Fibroblast of the aortic adventitia (primary cell): ENCODE results near the gene CYP2W1. TPM values are rescaled to one million over a fixed set of nuclear protein-coding genes. Genes with fewer than 3 reads are reported as not detected.

Experiments used
- DNase-seq: peaks from one replicate; pipeline ENCODE4 v3.0.0-alpha.2; 2010; ENCODE audit warnings: low read depth
- H3K4me3 ChIP-seq: 2 replicates; pipeline ENCODE4 v1.5.1; 2011; ENCODE audit warnings: low read depth, mild to moderate bottlenecking, control low read depth, low read length, moderate library complexity
- total RNA-seq: library from RNA; depleted of rRNA; stranded (reverse); fragments of >200 nt; gene quantifications from 2 replicates; pipeline ENCODE4 v1.2.3, GENCODE V29; 2012; ENCODE audit warnings: low replicate concordance
- TF ChIP-seq, protein P1 (sequence below): IDR thresholded peaks from 2 replicates; pipeline ENCODE4 v1.5.1; 2011; ENCODE audit warnings: mild to moderate bottlenecking, low read length, control low read depth, inconsistent platforms; ENCODE audit not compliant: insufficient read depth

Gene CYP2W1
- total RNA-seq, 1 donor: not detected

DNA sequence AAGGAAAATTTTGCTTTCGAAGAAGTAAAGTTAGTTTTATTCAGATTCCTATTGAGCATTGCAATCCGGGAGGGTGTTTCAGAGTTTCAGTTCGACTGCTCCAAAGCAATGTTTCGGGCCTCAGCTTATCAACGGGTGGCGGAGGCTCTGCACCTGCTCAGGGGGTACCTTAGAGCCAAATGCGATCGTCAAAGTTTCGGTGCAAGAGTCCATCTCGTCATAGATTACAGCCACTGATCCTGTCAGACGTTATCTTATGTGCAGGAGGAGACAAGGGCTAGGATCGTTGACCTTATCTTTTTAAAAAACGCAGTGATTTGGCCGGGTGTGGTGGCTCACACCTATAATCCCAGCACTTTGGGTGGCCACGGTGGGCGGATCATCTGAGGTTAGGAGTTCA lies 3.8 kb upstream of the CYP2W1 start:
- TF ChIP-seq, protein P1, sequence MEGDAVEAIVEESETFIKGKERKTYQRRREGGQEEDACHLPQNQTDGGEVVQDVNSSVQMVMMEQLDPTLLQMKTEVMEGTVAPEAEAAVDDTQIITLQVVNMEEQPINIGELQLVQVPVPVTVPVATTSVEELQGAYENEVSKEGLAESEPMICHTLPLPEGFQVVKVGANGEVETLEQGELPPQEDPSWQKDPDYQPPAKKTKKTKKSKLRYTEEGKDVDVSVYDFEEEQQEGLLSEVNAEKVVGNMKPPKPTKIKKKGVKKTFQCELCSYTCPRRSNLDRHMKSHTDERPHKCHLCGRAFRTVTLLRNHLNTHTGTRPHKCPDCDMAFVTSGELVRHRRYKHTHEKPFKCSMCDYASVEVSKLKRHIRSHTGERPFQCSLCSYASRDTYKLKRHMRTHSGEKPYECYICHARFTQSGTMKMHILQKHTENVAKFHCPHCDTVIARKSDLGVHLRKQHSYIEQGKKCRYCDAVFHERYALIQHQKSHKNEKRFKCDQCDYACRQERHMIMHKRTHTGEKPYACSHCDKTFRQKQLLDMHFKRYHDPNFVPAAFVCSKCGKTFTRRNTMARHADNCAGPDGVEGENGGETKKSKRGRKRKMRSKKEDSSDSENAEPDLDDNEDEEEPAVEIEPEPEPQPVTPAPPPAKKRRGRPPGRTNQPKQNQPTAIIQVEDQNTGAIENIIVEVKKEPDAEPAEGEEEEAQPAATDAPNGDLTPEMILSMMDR: no peak
- no peak for DNase-seq
- no peak overlapping the region for H3K4me3 ChIP-seq

DNA sequence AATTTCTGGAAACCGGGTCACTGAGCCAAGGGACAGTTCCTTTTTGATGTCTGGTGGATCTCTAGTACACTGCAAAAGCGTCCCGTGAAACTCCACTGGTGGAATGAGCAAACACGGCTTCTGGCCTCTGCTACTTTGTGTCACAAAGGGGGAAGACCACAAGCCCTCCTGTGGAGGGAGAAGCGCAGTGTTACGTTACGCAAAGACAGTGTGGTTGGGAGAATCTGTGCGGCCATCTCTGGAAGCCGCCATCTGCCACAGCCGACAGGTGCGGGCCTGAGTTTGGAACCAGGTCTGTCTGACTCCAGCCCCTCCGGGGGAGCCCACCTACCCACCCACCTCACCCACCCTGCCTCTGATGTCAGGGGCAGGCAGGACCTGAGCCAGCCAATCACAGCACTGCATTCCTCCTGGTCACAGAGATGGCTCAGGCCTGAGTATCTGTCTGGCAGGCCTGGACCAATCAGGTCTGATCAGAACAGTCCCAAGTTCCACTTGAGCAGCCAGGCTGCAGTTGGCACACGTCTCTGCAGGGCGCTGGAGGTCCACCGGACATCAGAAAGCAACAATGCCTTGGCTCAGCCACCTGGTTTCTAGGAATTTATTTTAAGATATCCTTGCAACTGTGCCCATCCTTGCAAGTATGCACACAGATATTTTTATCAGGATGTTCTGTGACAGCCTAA lies 3.0 kb upstream of the CYP2W1 start:
- no peak overlapping the region for H3K4me3 ChIP-seq
- TF ChIP-seq, protein P1: no peak
- peak; percentile 16 for DNase-seq

DNA sequence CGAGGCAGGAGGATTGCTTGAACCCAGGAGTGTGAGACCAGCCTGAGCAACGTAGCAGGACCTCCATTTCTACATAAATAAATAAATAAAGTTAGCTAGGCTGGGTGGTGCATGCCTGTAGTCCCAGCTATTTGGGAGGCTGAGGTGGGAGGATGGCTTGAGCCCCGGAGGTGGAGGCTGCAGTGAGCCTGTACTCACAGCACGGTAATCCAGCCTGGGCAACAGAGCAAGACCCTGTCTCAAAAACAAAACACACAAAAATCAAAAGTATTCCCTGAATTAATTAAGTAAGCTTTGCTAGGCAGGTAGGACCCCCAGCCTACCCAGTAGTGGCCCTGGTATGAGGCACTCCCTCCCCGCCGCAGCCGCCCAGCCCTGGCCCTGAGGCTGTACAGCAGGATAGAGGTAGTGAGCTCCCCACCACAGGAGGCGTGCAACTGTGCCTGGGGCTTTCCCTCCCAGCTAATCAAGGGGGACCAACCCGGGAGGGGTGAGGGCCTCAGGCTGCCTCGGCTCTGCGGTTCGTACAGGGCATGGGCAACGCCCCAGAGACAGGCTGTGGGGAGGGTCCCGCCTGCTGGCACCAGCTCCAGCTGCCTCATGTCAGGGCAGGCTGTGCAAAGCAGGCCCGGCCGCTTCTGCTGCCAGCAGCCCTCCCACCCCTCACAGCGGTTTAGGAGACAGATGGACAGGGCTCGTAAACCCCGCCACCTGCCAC lies 1.0 kb upstream of the CYP2W1 start:
- DNase-seq: no peak
- H3K4me3 ChIP-seq: no peak overlapping the region
- TF ChIP-seq, protein P1: no peak

- H3K4me3 ChIP-seq: no peak overlapping the region
- TF ChIP-seq, protein P1: no peak
- no peak for DNase-seq
Measured at GRCh38 chr7:982511-983003, 424 bp upstream of the CYP2W1 start.

DNA sequence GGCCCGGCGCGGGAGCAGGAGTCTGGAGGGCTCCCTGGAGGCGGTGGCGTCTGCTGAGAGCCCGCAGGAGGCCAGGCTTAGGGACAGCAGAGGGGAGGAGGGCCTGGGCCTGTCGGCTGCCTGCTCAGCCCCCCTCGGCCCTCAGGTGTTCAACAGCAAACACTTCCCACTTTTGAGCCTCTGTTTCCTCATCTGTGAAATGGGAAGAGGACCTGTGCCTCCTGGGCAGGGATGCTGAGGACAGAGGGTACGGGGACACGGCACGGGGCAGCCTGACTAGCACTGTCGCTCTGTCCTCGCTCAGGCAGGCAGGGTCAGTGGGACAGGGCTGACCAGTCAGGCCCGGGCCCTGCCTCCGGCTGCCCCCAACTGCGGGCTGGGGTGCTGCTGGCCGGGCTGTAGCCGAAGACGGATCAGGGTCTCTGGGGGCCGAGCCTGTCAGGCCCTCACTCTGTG lies 663 bp downstream of the CYP2W1 start:
- no peak overlapping the region for H3K4me3 ChIP-seq
- no peak for DNase-seq
- TF ChIP-seq, protein P1: no peak

DNA sequence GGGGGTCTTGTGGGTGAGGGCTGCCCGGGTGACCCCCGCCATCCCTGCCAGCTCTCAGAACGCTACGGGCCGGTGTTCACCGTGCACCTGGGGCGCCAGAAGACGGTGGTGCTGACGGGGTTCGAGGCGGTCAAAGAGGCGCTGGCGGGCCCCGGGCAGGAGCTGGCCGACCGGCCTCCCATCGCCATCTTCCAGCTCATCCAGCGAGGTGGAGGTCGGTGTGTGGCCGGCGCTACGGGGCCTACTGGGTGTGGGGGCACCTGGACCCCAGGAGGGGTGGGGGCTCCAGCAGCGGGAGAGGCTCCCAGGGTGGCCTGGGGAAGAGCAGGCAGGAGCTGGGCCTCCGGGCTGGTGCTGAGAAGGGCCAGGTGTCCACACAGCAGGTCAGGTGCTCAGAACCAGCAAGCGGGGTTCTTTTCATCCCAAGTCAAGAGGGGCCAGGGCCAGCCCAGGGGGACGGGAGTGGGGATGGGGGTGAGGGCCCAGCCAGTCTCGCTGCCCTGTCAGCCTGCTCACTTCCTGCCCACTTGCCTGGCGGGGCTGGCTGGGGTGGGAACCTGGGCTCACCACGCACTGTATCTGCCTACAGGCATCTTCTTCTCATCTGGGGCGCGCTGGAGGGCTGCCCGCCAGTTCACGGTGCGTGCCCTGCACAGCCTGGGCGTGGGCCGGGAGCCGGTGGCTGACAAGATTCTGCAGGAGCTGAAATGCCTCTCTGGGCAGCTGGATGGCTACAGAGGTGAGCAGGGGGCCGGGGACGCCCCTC lies 1.6 kb downstream of the CYP2W1 start:
- TF ChIP-seq, protein P1: no peak
- no peak for DNase-seq
- no peak overlapping the region for H3K4me3 ChIP-seq
